Measurements from ENCODE around the gene RUFY4. TPM values are rescaled to one million over a fixed set of nuclear protein-coding genes. Genes with fewer than 3 reads are reported as not detected.

RUFY4 gene
- polyA plus RNA-seq, 1 donor (not counting 4 experiments of a cell fraction or from before 2014, with no cell fraction given) = not detected

- dilution Hi-C loops (cut with MboI; ENCODE audit: extremely low pct_ligation_motif_present, low sequenced_read_pairs) = no loop called here
- Histone ChIP-seq H3K4me3 (ENCODE audit: control insufficient read depth in 2 of 3, extremely low read depth in 1 of 3, insufficient read depth in 2 of 3, low read depth in 1 of 3, low read length in 3 of 3) (no peak overlapping the region), H3K4me1 (ENCODE audit: control insufficient read depth, extremely low read depth, insufficient read depth, low read length) (peaks cover 36% of the 10 kb centered on the region), H3K27ac (ENCODE audit: control insufficient read depth, insufficient read depth, low read length) (no peak overlapping the region), H3K9me3 (ENCODE audit: control insufficient read depth, low read depth, low read length) (no peaks in the 10 kb centered on the region), H2AFZ (ENCODE audit: control insufficient read depth, low read length) (no peak overlapping the region), H3K9me1 (ENCODE audit: control insufficient read depth, extremely low read depth, insufficient read depth, low read length) (no peaks in the 10 kb centered on the region), H3K79me2 (ENCODE audit: control insufficient read depth, insufficient read depth, low read length) (no peaks in the 10 kb centered on the region), H3K27me3 (ENCODE audit: control insufficient read depth, extremely low read depth, insufficient read depth, low read length) (peaks cover 7% of the 10 kb centered on the region), H3K36me3 (ENCODE audit: control insufficient read depth in 2 of 2, extremely low read depth in 1 of 2, insufficient read depth in 2 of 2, low read length in 2 of 2) (no peaks in the 10 kb centered on the region), H3K4me2 (ENCODE audit: control insufficient read depth, extremely low read depth, insufficient read depth, low read depth, low read length) (no peak overlapping the region), H4K20me1 (ENCODE audit: control insufficient read depth, extremely low read depth, insufficient read depth, low read length) (no peaks in the 10 kb centered on the region), H3K9ac (ENCODE audit: control insufficient read depth, extremely low read depth, insufficient read depth, low read length) (no peak overlapping the region)
- no peak for TF ChIP-seq EZH2 (IDR thresholded peaks at IDR 0.05; ENCODE audit: low read length)
- TF ChIP-seq CTCF (optimal IDR thresholded peaks at IDR 0.05 in 1 of 3, IDR thresholded peaks at IDR 0.05 in 1 of 3, conservative IDR thresholded peaks at IDR 0.05 in 1 of 3; ENCODE audit: extremely low read depth in 1 of 3, insufficient read depth in 2 of 3, low read length in 3 of 3) = no peak
- no peak for DNase-seq (ENCODE audit: low read depth, low spot score)
- no peak for FAIRE-seq
Measured at GRCh38 chr2:218027426-218028188, 41.4 kb upstream of the RUFY4 start.

- H3K9me1 ChIP-seq (ENCODE audit: control insufficient read depth, extremely low read depth, insufficient read depth, low read length) = no peaks in the 10 kb centered on the region
- no peaks in the 10 kb centered on the region for H4K20me1 ChIP-seq (ENCODE audit: control insufficient read depth, extremely low read depth, insufficient read depth, low read length)
- no peaks in the 10 kb centered on the region for H3K36me3 ChIP-seq (ENCODE audit: control insufficient read depth in 2 of 2, extremely low read depth in 1 of 2, insufficient read depth in 2 of 2, low read length in 2 of 2)
- FAIRE-seq (no peak), DNase-seq (ENCODE audit: low read depth, low spot score) (no peak)
- no peak overlapping the region for H3K9ac ChIP-seq (ENCODE audit: control insufficient read depth, extremely low read depth, insufficient read depth, low read length)
- peaks cover 37% of the 10 kb centered on the region for H3K4me1 ChIP-seq (ENCODE audit: control insufficient read depth, extremely low read depth, insufficient read depth, low read length)
- no peaks in the 10 kb centered on the region for H3K79me2 ChIP-seq (ENCODE audit: control insufficient read depth, insufficient read depth, low read length)
- H3K4me3 ChIP-seq (ENCODE audit: control insufficient read depth in 2 of 3, extremely low read depth in 1 of 3, insufficient read depth in 2 of 3, low read depth in 1 of 3, low read length in 3 of 3) = no peak overlapping the region
- TF ChIP-seq EZH2 (IDR thresholded peaks at IDR 0.05; ENCODE audit: low read length) = no peak
- TF ChIP-seq CTCF (optimal IDR thresholded peaks at IDR 0.05 in 1 of 3, IDR thresholded peaks at IDR 0.05 in 1 of 3, conservative IDR thresholded peaks at IDR 0.05 in 1 of 3; ENCODE audit: extremely low read depth in 1 of 3, insufficient read depth in 2 of 3, low read length in 3 of 3) = no peak
- H3K27me3 ChIP-seq (ENCODE audit: control insufficient read depth, extremely low read depth, insufficient read depth, low read length) = peaks cover 8% of the 10 kb centered on the region
- H3K4me2 ChIP-seq (ENCODE audit: control insufficient read depth, extremely low read depth, insufficient read depth, low read depth, low read length) = no peak overlapping the region
- dilution Hi-C loops (cut with MboI; ENCODE audit: extremely low pct_ligation_motif_present, low sequenced_read_pairs) = no loop called here
- no peaks in the 10 kb centered on the region for H3K9me3 ChIP-seq (ENCODE audit: control insufficient read depth, low read depth, low read length)
- H3K27ac ChIP-seq (ENCODE audit: control insufficient read depth, insufficient read depth, low read length) = no peak overlapping the region
- H2AFZ ChIP-seq (ENCODE audit: control insufficient read depth, low read length) = no peak overlapping the region
Measured at GRCh38 chr2:218028189-218028495, 40.9 kb upstream of the RUFY4 start.
